ENCODE measurements around the gene PRKN. TPM values are rescaled to one million over a fixed set of nuclear protein-coding genes. Genes with fewer than 3 reads are reported as not detected.

The PRKN gene
- total and polyA plus RNA-seq, 2 experiments from 2014 or later, result 11.7 to 28.1 TPM

GRCh38 chr6:161367472-161367871 lies 1360.1 kb downstream of the PRKN start:
- no peaks in the 10 kb centered on the region for H3K36me3 ChIP-seq
- H3K27me3 ChIP-seq, result no peaks in the 10 kb centered on the region
- H3K27ac ChIP-seq, result no peak overlapping the region
- H3K4me3 ChIP-seq, result no peak overlapping the region
- no peaks in the 10 kb centered on the region for H3K4me1 ChIP-seq (ENCODE audit: low read depth)
- H3K9me3 ChIP-seq (ENCODE audit: low read depth), result no peaks in the 10 kb centered on the region
- peak in 1 of 2 donors; percentile 23 for DNase-seq (ENCODE audit: low read depth in 1 of 2, low spot score in 1 of 2)
- no peak for TF ChIP-seq CTCF (IDR thresholded peaks at IDR 0.05; ENCODE audit: low read depth, low read length)

GRCh38 chr6:161366301-161366923 lies 1361.2 kb downstream of the PRKN start:
- no peaks in the 10 kb centered on the region for H3K36me3 ChIP-seq
- no peaks in the 10 kb centered on the region for H3K9me3 ChIP-seq (ENCODE audit: low read depth)
- no peaks in the 10 kb centered on the region for H3K27me3 ChIP-seq
- no peak for TF ChIP-seq CTCF (IDR thresholded peaks at IDR 0.05; ENCODE audit: low read depth, low read length)
- no peak overlapping the region for H3K27ac ChIP-seq
- no peak overlapping the region for H3K4me3 ChIP-seq
- DNase-seq (ENCODE audit: low read depth in 1 of 2, low spot score in 1 of 2), result no peak
- H3K4me1 ChIP-seq (ENCODE audit: low read depth), result no peaks in the 10 kb centered on the region

- no peaks in the 10 kb centered on the region for H3K27me3 ChIP-seq
- no peak overlapping the region for H3K4me3 ChIP-seq
- H3K4me1 ChIP-seq (ENCODE audit: low read depth), result no peaks in the 10 kb centered on the region
- no peak overlapping the region for H3K27ac ChIP-seq
- no peaks in the 10 kb centered on the region for H3K9me3 ChIP-seq (ENCODE audit: low read depth)
- DNase-seq (ENCODE audit: low read depth in 1 of 2, low spot score in 1 of 2), result no peak
- H3K36me3 ChIP-seq, result no peaks in the 10 kb centered on the region
- TF ChIP-seq CTCF (IDR thresholded peaks at IDR 0.05; ENCODE audit: low read depth, low read length), result no peak
Observed at GRCh38 chr6:161365633-161366032, 1361.9 kb downstream of the PRKN start.

GRCh38 chr6:161363286-161363685 lies 1364.3 kb downstream of the PRKN start:
- H3K27ac ChIP-seq, result no peak overlapping the region
- no peaks in the 10 kb centered on the region for H3K27me3 ChIP-seq
- TF ChIP-seq CTCF (IDR thresholded peaks at IDR 0.05; ENCODE audit: low read depth, low read length), result no peak
- H3K9me3 ChIP-seq (ENCODE audit: low read depth), result no peaks in the 10 kb centered on the region
- no peaks in the 10 kb centered on the region for H3K36me3 ChIP-seq
- H3K4me3 ChIP-seq, result no peak overlapping the region
- no peak for DNase-seq (ENCODE audit: low read depth in 1 of 2, low spot score in 1 of 2)
- no peaks in the 10 kb centered on the region for H3K4me1 ChIP-seq (ENCODE audit: low read depth)

- no peaks in the 10 kb centered on the region for H3K9me3 ChIP-seq (ENCODE audit: low read depth)
- no peaks in the 10 kb centered on the region for H3K36me3 ChIP-seq
- DNase-seq (ENCODE audit: low read depth in 1 of 2, low spot score in 1 of 2), result no peak
- no peaks in the 10 kb centered on the region for H3K27me3 ChIP-seq
- no peaks in the 10 kb centered on the region for H3K4me1 ChIP-seq (ENCODE audit: low read depth)
- H3K4me3 ChIP-seq, result no peak overlapping the region
- TF ChIP-seq CTCF (IDR thresholded peaks at IDR 0.05; ENCODE audit: low read depth, low read length), result no peak
- no peak overlapping the region for H3K27ac ChIP-seq
Observed at GRCh38 chr6:161362266-161362665, 1365.3 kb downstream of the PRKN start.
